HG03520 (cell line): ENCODE measurements around the gene HPCA.

Experiments
- ATAC-seq: cut with Tn5 transposase; IDR thresholded peaks from one replicate; pipeline ENCODE4 v1.9.1; 2021; ENCODE audit warnings: mild to moderate bottlenecking, moderate library complexity; ENCODE audit not compliant: unreplicated experiment

The HPCA gene

GRCh38 chr1:32886004-32886827, at the start of gene HPCA:
TSS of gene HPCA (plus strand) at chr1:32886491. CDS start at chr1:32888899, 2,408 bp downstream.
- no peak for ATAC-seq

DNA sequence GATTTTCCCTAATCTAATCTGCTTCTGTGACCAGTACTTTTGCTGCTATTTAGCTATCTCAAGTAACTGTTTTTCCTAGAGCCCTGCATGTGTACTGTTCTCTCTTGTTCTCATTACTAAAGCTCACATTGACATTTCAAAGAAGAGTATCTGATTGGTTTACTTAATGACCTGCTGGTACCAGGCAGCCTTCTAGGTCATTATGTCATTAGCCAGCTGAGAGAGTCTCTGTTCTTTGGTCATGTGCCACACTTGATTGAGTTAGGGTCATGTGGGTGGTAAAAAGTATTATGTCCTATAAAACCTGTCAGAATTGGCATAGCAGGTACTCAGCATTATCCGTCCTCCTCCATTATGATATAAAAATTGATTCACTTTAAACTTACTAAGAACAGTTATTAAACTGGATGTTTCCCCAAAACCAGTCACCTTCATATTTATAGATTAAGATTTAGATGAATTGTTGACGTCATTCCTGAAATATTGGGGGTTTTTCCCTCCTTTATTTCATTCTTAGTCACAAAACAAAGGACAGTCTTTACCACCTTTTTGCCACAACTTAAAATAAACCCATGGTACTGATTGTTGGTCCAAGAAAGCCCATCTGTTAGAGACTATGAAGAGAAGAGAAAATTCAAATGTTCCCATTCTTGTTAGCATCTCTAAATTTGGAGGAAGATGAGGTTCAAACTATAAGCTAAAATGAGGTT, 37.8 kb upstream of the HPCA start:
- ATAC-seq: no peak

DNA sequence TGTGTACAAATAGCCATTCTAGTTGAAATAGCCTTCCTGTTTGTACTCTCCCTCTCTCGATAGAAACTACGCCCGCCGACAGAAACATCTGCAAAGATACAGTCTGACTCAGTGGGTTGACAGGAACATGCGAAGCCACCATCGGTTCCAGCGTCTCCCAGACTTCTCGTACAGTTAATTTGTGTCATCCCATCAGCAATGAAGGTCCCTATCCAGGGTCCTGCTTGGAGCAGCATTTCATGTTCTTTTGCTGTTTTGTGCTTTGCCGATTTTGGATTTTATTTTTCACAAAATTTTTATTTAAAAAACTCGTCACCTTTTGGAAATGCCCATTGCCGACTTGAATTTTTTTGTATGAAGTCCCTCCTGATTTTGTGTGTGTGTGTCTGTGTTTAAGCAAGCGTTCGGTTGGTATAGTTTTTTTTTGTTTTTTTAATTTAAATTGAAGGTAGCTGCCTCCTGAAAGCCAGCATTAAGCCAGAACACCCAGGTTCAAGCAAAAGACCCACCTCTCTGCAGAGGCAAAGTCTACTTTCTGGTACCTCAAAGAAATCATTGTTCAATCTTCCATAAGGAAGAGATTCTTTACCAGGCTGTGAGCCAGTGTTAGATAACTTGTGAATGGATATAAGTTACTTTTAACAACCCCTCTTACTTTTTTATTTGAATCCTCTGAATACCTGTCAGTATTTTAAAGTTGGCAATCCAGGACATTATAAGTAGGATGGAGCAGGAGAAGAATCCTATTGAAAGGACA, 30.3 kb upstream of the HPCA start:
- ATAC-seq: no peak

DNA sequence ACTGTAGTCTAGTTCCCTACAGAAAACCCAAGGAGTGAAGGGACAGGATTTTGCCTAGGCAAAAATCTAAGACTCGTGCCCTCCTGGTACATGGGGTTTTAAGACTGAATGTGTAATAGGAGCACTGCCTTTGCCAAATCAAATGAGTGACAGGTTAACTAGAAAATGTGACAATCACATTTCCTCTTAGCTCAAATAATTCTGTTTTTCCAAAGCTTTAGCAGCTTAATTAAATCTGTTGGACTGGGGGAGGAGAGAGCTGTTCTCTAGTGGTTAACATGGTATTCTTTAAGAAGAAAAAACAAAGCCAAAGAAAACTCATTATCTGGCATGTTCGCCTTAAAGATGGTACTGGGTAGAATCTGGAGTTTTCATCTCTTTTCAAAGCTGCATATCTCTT, 28.2 kb upstream of the HPCA start:
- no peak for ATAC-seq

DNA sequence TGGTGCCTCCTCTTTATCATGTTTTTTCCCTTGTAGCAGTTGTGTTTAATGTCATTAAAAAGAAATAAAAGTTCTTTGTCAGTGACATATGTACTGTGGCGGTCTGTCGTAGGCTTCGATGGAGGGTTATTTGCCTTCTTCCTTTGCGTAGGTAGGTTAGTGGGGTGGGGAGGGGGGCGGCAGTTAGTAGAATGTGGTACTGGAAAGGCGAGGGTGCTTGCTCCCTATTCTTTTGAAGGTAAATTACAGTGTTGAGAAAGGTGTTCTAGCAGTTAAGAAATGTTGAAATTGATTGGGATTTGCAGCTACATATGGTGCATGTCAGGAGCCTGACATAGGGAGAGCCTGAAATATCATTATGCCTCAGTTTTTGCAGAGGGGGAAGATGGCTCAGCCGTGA, 27.5 kb upstream of the HPCA start:
- no peak for ATAC-seq

GRCh38 chr1:32859915-32860314, 26.4 kb upstream of the HPCA start:
- ATAC-seq: no peak

GRCh38 chr1:32860566-32860965, 25.7 kb upstream of the HPCA start:
- no peak for ATAC-seq

DNA sequence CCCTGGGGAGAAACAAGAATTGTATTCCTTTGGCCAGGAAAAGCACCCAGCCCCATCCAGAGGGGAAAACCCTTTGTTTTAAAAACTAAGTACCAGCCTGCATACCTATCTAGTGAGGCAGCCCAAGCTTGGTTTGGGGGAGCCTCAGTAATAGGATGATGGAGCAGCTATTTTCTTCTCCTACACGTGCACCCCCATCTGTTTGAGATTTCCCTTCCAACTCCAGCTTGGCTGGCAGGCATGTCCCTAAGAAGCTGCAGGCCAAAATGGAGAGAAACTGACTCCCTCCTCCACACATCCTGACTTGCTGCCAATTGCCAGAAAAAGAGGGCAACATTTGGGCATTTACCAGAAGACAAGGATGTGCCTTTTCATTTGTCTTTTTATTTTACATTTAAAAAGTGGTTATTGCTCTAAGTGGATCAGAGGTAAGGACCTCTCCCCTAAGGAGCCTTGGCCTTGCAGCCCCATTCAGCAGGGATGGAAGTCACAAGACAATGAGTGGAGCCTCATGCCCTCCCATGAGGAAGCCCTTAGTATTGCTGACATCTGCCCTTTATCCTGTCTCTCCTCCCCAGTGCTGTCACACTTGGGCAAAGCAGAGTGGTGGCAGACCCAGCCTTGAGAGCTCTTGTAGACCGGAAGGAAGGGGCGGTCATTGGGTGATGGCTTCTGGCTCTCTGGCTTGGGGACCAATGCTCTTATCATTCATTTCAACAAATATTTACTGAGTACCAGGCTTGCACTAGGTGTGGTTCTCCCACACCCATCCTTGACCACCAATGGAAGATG, 24.2 kb upstream of the HPCA start:
- no peak for ATAC-seq

DNA sequence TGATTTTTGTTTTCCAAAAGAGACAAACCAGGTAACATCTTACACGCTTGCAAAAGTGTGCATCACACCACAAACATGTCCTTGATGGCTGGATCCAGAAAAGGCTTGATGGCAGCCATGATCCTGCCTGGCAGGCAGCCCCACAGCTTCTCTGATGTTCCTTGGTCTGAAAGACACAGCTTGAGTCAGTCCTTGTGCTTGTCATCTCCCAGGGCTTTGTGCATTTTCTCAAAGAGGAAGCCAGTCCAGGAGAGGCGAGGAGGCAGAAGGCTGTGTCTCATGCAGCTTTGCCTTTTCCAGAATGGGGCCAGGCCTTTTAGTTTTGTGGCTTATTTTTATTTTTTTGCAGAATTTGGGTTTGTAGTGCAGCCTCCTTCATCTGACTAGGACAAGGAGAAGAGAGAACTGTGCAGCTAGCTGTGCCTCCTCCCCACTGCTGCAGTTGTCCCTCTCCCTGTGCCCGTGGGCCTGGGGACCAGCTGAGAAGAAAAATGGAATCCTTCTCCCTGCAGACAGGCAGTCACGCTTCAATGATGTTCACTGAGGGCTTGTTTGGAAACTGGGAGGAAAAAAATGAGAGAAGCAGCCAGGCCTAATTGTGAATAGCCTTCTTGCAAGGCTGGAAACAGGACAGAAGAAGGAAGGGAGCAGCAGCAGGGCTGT, 22.9 kb upstream of the HPCA start:
- ATAC-seq: no peak

DNA sequence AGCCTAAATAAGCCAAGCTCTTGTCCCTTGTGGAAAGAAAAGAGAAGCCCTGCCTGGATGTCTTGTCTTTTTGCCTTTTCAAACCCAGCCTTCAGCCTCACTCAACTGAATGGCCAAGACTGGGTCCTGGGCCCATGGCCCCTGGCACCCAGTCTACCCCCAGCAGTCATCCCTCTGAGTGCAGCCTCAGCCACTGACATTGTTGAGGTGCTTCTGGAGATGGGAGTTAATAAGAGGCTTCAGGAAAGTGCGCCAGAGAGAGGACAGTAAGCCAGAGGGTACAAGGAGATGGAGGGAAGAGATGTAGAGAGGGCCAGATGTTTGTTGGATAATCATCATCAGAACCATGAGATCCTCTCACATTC, 22.4 kb upstream of the HPCA start:
- ATAC-seq: no peak

GRCh38 chr1:32864375-32865019, 21.8 kb upstream of the HPCA start:
- ATAC-seq: no peak

- no peak for ATAC-seq
Measured at GRCh38 chr1:32865639-32866405, 20.5 kb upstream of the HPCA start.

GRCh38 chr1:32867151-32867550, 19.1 kb upstream of the HPCA start:
- no peak for ATAC-seq

DNA sequence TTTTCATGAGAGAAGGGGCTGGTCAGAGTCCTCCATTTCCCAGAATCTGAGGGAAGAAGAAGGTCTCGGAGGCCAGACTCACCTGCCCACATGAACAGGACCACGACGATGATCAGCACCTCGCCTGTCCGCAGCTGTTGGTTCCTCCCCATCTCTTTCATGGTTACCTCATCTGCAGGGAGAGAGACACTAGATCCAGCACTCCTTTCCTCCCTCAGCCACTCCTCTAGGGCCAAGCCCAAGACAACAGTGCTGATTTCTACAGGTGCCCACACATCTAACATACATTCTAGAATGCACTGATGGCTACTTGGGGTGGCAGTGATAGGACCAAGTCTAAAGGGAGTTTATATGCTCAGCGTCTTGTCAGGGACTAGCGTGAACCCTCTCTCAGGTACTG, 18.6 kb upstream of the HPCA start:
- ATAC-seq: no peak

- no peak for ATAC-seq
Measured at GRCh38 chr1:32868085-32868484, 18.2 kb upstream of the HPCA start.

GRCh38 chr1:32868806-32869455, 17.4 kb upstream of the HPCA start:
- ATAC-seq: no peak

- no peak for ATAC-seq
Measured at GRCh38 chr1:32869923-32870614, 16.2 kb upstream of the HPCA start.
